ENCODE data around the gene NAV2.

The NAV2 gene

GRCh38 chr11:20114588-20114987 lies 402.0 kb downstream of the NAV2 start:
- no peak for TF ChIP-seq CTCF (IDR thresholded peaks at IDR 0.05; ENCODE audit: control extremely low read depth, extremely low read depth, low read depth, missing control alignments)
- ChIA-PET CTCF (interaction anchor here (6.2 to 11.2 kb wide), 2 partner anchors 12 to 163 kb away, joined by 45 to 91 read pairs; no protein-coding TSS in a partner anchor), POLR2A (no interaction called here)
- DNase-seq (ENCODE audit: extremely low spot score), result no peak

DNA sequence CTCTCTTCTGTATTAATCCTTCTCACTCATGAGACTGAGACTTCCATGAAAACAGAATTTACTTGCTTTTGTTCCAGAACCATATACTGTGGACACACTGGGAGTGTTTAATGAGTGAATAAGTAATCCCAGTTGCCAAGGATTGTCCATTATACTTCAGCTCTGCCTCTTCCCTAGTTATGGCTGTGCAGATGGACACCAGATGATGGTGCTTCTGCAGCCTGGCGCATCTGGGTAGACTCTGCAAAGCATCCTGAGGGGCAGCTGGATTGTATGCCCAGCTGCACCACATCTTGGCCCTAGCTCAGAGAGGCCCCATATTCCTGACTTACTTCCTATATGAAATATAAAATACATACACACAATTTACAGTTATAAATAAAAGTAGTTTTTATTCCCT lies 404.2 kb downstream of the NAV2 start:
- no peak for TF ChIP-seq CTCF (IDR thresholded peaks at IDR 0.05; ENCODE audit: control extremely low read depth, extremely low read depth, low read depth, missing control alignments)
- CTCF ChIA-PET, result interaction anchor here (1.2 to 11.2 kb wide), 4 partner anchors 9 to 238 kb away, joined by 4 to 91 read pairs (median 12); no protein-coding TSS in a partner anchor

GRCh38 chr11:20117291-20117690 lies 404.7 kb downstream of the NAV2 start:
- POLR2A ChIA-PET, result no interaction called here
- CTCF ChIA-PET, result interaction anchor here (1.2 to 11.2 kb wide), 5 partner anchors 9 to 238 kb away, joined by 4 to 91 read pairs (median 5); no protein-coding TSS in a partner anchor
- DNase-seq (ENCODE audit: extremely low spot score), result no peak
- no peak for TF ChIP-seq CTCF (IDR thresholded peaks at IDR 0.05; ENCODE audit: control extremely low read depth, extremely low read depth, low read depth, missing control alignments)

More for the DNA sequence above, 404.2 kb downstream of the NAV2 start:
- POLR2A ChIA-PET, result no interaction called here
- DNase-seq (ENCODE audit: extremely low spot score), result no peak

DNA sequence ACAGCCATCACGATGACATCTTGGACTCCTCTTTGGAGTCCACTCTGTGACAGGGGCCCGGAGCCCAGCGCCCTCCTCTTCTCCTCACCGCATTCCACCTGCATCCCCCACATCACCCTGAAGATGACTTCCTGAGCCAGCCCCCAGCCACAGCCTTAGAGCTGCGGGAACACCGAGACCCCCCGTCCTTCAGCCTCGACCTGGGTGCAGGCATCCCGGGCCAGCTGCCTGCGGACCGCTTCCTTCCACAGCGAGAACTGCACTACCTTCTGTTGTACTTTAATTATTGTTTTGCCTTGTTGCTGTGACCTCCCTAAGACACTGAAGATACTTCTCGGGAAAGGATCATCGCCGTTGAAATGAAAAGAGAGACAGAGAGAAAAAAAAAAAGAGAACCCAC lies 405.6 kb downstream of the NAV2 start:
- ChIA-PET CTCF (interaction anchor here (1.2 to 11.2 kb wide), 4 partner anchors 9 to 234 kb away, joined by 4 to 91 read pairs (median 12); no protein-coding TSS in a partner anchor), POLR2A (no interaction called here)
- no peak for DNase-seq (ENCODE audit: extremely low spot score)
- no peak for TF ChIP-seq CTCF (IDR thresholded peaks at IDR 0.05; ENCODE audit: control extremely low read depth, extremely low read depth, low read depth, missing control alignments)

GRCh38 chr11:20119315-20119714 lies 406.7 kb downstream of the NAV2 start:
- DNase-seq (ENCODE audit: extremely low spot score), result no peak
- TF ChIP-seq CTCF (IDR thresholded peaks at IDR 0.05; ENCODE audit: control extremely low read depth, extremely low read depth, low read depth, missing control alignments), result no peak
- CTCF ChIA-PET, result interaction anchor here (3.6 kb wide), 1 partner anchor 13 kb away, joined by 19 read pairs; no protein-coding TSS in a partner anchor
- POLR2A ChIA-PET, result no interaction called here

DNA sequence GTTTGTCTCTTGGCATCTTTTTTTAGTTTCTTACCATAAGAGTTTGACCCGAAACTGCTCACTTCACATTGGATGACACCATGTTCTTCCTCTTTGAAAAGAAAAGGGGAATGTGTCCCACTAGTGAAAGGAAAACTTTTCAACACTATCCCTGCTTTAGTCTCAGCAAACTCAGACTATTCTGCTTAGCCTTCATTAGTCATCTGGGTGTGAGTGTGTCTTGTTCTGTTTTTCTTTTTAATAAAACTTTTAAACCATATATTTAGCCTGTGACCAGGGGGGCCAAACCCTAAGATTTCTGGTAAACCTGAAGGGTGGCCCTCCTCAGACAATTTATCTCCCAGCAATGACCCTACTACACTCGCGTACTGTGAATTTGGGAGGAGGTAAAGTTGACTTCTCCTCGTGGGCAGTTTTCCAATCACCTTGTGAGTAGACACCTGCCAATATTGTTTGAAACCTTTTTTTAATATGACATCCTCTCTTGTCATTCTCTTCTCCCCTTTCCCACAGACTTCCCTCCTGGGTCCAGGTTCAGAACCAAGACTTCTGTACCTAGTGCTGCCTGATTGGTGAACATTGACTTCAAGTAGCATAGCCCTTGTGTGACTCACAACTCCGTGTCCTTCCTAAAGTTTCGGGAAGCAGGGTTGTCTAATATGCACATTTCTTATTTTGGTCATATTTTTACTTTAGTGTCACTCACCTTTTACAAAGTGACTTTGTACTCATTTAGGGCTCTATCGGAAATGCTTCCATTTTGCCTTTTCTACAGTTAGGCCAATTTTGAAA lies 407.7 kb downstream of the NAV2 start:
- ChIA-PET POLR2A (no interaction called here), CTCF (no interaction called here)
- TF ChIP-seq CTCF (IDR thresholded peaks at IDR 0.05; ENCODE audit: control extremely low read depth, extremely low read depth, low read depth, missing control alignments), result no peak
- DNase-seq (ENCODE audit: extremely low spot score), result no peak

Data from GM10248 (cell line).